GM12878 (cell line): ENCODE data around the gene MAPK1IP1L. TPM values are rescaled to one million over a fixed set of nuclear protein-coding genes. Genes with fewer than 3 reads are reported as not detected.
A peak's percentile ranks its signal among the peaks of the same experiment; 100 is the strongest.

Source experiments
- ETV6 ChIP-seq, 2 experiments: fragments of 450-650 bp in 1 of 2; IDR thresholded peaks in 1 of 2; conservative IDR thresholded peaks in 1 of 2; 2 replicates each; pipeline ENCODE4 v1.6.1; 2014; ENCODE audit warnings: antibody characterized with exemption in 1 of 2, borderline replicate concordance in 1 of 2, low read depth in 1 of 2, mild to moderate bottlenecking in 1 of 2, moderate library complexity in 1 of 2
- FOS ChIP-seq: IDR thresholded peaks from 3 replicates; pipeline ENCODE4 v1.6.1; 2011; ENCODE audit warnings: borderline replicate concordance; ENCODE audit not compliant: insufficient read length; ENCODE audit errors: extremely low read depth
- HDAC2 ChIP-seq: fragments of 200-600 bp; sonication (generic); IDR thresholded peaks from 2 replicates; pipeline ENCODE4 v1.6.1; 2017
- IRF4 ChIP-seq: IDR thresholded peaks from 2 replicates; pipeline ENCODE4 v1.6.1; 2011; ENCODE audit warnings: low read depth, low read length
- MEF2A ChIP-seq: IDR thresholded peaks from 2 replicates; pipeline ENCODE4 v1.6.1; 2011; ENCODE audit warnings: low read depth, mild to moderate bottlenecking, low read length, moderate library complexity; ENCODE audit not compliant: insufficient read depth
- MEF2B ChIP-seq: fragments of 450-650 bp; IDR thresholded peaks from 2 replicates; pipeline ENCODE4 v1.6.1; 2018; ENCODE audit warnings: mild to moderate bottlenecking, moderate library complexity; ENCODE audit not compliant: partially characterized antibody, poor library complexity, severe bottlenecking
- NBN ChIP-seq: fragments of 450-650 bp; IDR thresholded peaks from 2 replicates; pipeline ENCODE4 v1.6.1; 2016
- NR2C2 ChIP-seq: IDR thresholded peaks from 2 replicates; pipeline ENCODE4 v1.6.1; 2011; ENCODE audit warnings: borderline replicate concordance, low read depth; ENCODE audit not compliant: control insufficient read depth, insufficient read length
- NR2F1 ChIP-seq: fragments of 450-650 bp; conservative IDR thresholded peaks from 2 replicates; pipeline ENCODE4 v1.6.1; 2017; ENCODE audit warnings: mild to moderate bottlenecking
- RAD51 ChIP-seq: fragments of 450-650 bp; IDR thresholded peaks from 2 replicates; pipeline ENCODE4 v1.6.1; 2016; ENCODE audit warnings: moderate library complexity, mild to moderate bottlenecking, inconsistent platforms
- RFX5 ChIP-seq: IDR thresholded peaks from 2 replicates; pipeline ENCODE4 v1.6.1; 2011; ENCODE audit warnings: low read depth, low read length, improper control_type of control experiment
- RUNX3 ChIP-seq: IDR thresholded peaks from 2 replicates; pipeline ENCODE4 v1.6.1; 2012; ENCODE audit warnings: low read length, inconsistent platforms
- YY1 ChIP-seq: IDR thresholded peaks from 2 replicates; pipeline ENCODE4 v1.6.1; 2011; ENCODE audit warnings: low read depth, mild to moderate bottlenecking, low read length
- ZNF384 ChIP-seq: IDR thresholded peaks from 2 replicates; pipeline ENCODE4 v1.6.1; 2012; ENCODE audit warnings: low read depth, mild to moderate bottlenecking, low read length, improper control_type of control experiment, borderline replicate concordance
- polyA plus RNA-seq, 11 experiments: library from polyadenylated mRNA; depleted of rRNA in 4 of 11; unstranded in 6 of 11; stranded (reverse) in 5 of 11; fragments of >200 nt; fragmentation: Nextera tagmentation in 4 of 11; fragmentation: Illumina TruSeq in 1 of 11; extraction: Ambion mirVana in 4 of 11; extraction: Trizol in 1 of 11; gene quantifications; 1 replicate in 1 of 11; 2 replicates in 10 of 11; pipeline versions ENCODE4 v1.2.1 to v1.2.3, GENCODE V29; 2011 to 2016; ENCODE audit warnings: inconsistent platforms in 2 of 11, missing spikeins in 2 of 11, low read depth in 1 of 11
- total RNA-seq, 4 experiments: library from RNA; depleted of rRNA in 3 of 4; stranded (reverse); fragments of >200 nt in 3 of 4; fragmentation: Illumina TruSeq in 1 of 4; extraction: Trizol in 1 of 4; gene quantifications; 2 replicates each; pipeline versions ENCODE4 v1.2.1 to v1.2.3, GENCODE V29; 2013 to 2021
- TF ChIP-seq, protein P1 (sequence below): fragments of 450-650 bp; IDR thresholded peaks from 2 replicates; pipeline ENCODE4 v1.6.1; 2018; ENCODE audit warnings: borderline replicate concordance, mild to moderate bottlenecking; ENCODE audit not compliant: partially characterized antibody
- TF ChIP-seq, protein P2 (sequence below): IDR thresholded peaks from 2 replicates; pipeline ENCODE4 v1.6.1; 2012; ENCODE audit warnings: improper control_type of control experiment, low read depth, low read length; ENCODE audit not compliant: insufficient replicate concordance
- TF ChIP-seq, protein P3 (sequence below): fragments of 450-650 bp; formaldehyde crosslinking; IDR thresholded peaks from 2 replicates; pipeline ENCODE4 v1.4.0; 2022; ENCODE audit warnings: mild to moderate bottlenecking, moderate library complexity
- TF ChIP-seq, protein P4 (sequence below): IDR thresholded peaks from 2 replicates; pipeline ENCODE4 v1.6.1; 2011; ENCODE audit warnings: low read depth, mild to moderate bottlenecking, low read length, moderate library complexity, borderline replicate concordance; ENCODE audit errors: extremely low read depth

Gene MAPK1IP1L
- total and polyA plus RNA-seq, 10 of the 15 experiments (the other 5 are each of a cell fraction or from before 2014, with no cell fraction given): 44.6 to 117 (median 73.0) TPM

DNA sequence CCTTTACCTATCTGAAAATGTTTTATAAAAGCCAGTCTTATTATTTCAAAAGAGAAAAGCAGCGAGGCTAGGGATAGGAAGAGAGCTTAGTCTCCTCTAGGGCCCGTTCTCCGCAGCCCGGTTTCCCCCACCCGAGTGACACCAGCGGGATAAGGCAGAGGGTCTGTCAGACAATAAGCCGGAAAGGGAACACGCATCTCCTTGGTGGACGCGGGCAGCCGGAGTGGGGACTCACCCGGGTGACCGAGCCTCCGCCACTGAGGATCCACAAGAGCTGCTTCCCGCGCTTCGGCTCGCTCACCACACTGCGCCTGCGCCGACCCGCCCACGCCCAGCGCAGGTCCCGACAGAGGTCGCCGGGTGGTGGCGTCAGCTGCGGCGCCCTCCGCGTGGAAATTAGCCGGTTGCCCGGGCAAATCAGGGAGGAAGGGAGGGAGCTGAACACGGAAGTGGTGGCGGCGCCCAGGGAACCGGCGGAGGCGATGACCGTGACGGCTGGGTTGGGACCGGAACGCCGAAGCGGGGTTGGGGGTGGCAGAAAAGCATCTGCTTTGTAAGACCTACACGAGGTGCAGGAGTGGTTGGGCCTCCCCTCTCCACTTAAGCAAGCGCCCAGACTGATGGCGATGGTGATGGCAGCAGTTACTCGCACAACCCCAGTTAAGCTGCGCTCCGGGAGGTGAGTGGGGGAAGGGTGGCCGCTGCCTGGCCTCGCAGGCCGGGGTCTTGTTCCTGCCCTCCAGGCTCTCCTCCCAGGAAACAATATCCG lies 24.5 kb upstream of the MAPK1IP1L start, which contains the start of the genes SOCS4 and WDHD1 (continued):
- TF ChIP-seq, protein P1, sequence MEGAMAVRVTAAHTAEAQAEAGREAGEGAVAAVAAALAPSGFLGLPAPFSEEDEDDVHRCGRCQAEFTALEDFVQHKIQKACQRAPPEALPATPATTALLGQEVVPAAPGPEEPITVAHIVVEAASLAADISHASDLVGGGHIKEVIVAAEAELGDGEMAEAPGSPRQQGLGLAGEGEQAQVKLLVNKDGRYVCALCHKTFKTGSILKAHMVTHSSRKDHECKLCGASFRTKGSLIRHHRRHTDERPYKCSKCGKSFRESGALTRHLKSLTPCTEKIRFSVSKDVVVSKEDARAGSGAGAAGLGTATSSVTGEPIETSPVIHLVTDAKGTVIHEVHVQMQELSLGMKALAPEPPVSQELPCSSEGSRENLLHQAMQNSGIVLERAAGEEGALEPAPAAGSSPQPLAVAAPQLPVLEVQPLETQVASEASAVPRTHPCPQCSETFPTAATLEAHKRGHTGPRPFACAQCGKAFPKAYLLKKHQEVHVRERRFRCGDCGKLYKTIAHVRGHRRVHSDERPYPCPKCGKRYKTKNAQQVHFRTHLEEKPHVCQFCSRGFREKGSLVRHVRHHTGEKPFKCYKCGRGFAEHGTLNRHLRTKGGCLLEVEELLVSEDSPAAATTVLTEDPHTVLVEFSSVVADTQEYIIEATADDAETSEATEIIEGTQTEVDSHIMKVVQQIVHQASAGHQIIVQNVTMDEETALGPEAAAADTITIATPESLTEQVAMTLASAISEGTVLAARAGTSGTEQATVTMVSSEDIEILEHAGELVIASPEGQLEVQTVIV: peak; percentile 91
- peak; percentile 42 for TF ChIP-seq RUNX3
- peak; percentile 95 for TF ChIP-seq NR2F1
- no peak for TF ChIP-seq MEF2A
- TF ChIP-seq NR2C2: no peak
- TF ChIP-seq, protein P2, sequence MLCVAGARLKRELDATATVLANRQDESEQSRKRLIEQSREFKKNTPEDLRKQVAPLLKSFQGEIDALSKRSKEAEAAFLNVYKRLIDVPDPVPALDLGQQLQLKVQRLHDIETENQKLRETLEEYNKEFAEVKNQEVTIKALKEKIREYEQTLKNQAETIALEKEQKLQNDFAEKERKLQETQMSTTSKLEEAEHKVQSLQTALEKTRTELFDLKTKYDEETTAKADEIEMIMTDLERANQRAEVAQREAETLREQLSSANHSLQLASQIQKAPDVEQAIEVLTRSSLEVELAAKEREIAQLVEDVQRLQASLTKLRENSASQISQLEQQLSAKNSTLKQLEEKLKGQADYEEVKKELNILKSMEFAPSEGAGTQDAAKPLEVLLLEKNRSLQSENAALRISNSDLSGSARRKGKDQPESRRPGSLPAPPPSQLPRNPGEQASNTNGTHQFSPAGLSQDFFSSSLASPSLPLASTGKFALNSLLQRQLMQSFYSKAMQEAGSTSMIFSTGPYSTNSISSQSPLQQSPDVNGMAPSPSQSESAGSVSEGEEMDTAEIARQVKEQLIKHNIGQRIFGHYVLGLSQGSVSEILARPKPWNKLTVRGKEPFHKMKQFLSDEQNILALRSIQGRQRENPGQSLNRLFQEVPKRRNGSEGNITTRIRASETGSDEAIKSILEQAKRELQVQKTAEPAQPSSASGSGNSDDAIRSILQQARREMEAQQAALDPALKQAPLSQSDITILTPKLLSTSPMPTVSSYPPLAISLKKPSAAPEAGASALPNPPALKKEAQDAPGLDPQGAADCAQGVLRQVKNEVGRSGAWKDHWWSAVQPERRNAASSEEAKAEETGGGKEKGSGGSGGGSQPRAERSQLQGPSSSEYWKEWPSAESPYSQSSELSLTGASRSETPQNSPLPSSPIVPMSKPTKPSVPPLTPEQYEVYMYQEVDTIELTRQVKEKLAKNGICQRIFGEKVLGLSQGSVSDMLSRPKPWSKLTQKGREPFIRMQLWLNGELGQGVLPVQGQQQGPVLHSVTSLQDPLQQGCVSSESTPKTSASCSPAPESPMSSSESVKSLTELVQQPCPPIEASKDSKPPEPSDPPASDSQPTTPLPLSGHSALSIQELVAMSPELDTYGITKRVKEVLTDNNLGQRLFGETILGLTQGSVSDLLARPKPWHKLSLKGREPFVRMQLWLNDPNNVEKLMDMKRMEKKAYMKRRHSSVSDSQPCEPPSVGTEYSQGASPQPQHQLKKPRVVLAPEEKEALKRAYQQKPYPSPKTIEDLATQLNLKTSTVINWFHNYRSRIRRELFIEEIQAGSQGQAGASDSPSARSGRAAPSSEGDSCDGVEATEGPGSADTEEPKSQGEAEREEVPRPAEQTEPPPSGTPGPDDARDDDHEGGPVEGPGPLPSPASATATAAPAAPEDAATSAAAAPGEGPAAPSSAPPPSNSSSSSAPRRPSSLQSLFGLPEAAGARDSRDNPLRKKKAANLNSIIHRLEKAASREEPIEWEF: no peak
- TF ChIP-seq HDAC2: no peak
- TF ChIP-seq FOS: no peak
- TF ChIP-seq RFX5: no peak
- TF ChIP-seq NBN: peak; percentile 97
- TF ChIP-seq ZNF384: no peak
- TF ChIP-seq, protein P3, sequence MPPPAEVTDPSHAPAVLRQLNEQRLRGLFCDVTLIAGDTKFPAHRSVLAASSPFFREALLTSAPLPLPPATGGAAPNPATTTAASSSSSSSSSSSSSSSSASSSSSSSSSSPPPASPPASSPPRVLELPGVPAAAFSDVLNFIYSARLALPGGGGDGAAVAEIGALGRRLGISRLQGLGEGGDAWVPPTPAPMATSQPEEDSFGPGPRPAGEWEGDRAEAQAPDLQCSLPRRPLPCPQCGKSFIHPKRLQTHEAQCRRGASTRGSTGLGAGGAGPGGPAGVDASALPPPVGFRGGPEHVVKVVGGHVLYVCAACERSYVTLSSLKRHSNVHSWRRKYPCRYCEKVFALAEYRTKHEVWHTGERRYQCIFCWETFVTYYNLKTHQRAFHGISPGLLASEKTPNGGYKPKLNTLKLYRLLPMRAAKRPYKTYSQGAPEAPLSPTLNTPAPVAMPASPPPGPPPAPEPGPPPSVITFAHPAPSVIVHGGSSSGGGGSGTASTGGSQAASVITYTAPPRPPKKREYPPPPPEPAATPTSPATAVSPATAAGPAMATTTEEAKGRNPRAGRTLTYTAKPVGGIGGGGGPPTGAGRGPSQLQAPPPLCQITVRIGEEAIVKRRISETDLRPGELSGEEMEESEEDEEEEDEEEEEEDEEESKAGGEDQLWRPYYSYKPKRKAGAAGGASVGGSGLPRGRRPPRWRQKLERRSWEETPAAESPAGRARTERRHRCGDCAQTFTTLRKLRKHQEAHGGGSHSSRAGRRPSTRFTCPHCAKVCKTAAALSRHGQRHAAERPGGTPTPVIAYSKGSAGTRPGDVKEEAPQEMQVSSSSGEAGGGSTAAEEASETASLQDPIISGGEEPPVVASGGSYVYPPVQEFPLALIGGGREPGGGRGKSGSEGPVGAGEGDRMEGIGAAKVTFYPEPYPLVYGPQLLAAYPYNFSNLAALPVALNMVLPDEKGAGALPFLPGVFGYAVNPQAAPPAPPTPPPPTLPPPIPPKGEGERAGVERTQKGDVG (CRISPR knock-in tag): no peak
- no peak for TF ChIP-seq RAD51
- TF ChIP-seq, protein P4, sequence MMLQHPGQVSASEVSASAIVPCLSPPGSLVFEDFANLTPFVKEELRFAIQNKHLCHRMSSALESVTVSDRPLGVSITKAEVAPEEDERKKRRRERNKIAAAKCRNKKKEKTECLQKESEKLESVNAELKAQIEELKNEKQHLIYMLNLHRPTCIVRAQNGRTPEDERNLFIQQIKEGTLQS: 0 out of 2 replicates have a peak, but pooled peaks have one; percentile 60
- no peak; a peak in 1 of 4 replicates for TF ChIP-seq ETV6 (conservative IDR thresholded peaks at IDR 0.05 in 1 of 2, IDR thresholded peaks at IDR 0.05 in 1 of 2; ENCODE audit: borderline replicate concordance in 1 of 2, low read depth in 1 of 2)
- TF ChIP-seq MEF2B: peak; percentile 64
- TF ChIP-seq YY1: peak; percentile 74; the same call in 1 of the 2 replicates
- peak; percentile 36; the same call in 1 of the 2 replicates for TF ChIP-seq IRF4
